ENCODE measurements around the gene VAV1. TPM values are rescaled to one million over a fixed set of nuclear protein-coding genes. Genes with fewer than 3 reads are reported as not detected.

The VAV1 gene
- total and polyA plus RNA-seq, 2 of the 13 experiments (the other 11 are each of a cell fraction or from before 2014, with no cell fraction given) = not detected

- TF ChIP-seq ZNF296 (CRISPR knock-in tag; conservative IDR thresholded peaks at IDR 0.05) (no peak), SP2 (CRISPR knock-in tag; IDR thresholded peaks at IDR 0.05) (no peak), MAFF (IDR thresholded peaks at IDR 0.05; ENCODE audit: low read depth, low read length) (peak; percentile 63), ATF6 (CRISPR knock-in tag; conservative IDR thresholded peaks at IDR 0.05) (no peak), ZBTB38 (CRISPR knock-in tag; IDR thresholded peaks at IDR 0.05) (peak; percentile 36; the same call in 1 of the 2 replicates), TCF7 (IDR thresholded peaks at IDR 0.05; ENCODE audit: low read depth) (no peak), CHD2 (IDR thresholded peaks at IDR 0.05; ENCODE audit: low read depth, low read length) (no peak), ZNF501 (CRISPR knock-in tag; IDR thresholded peaks at IDR 0.05) (0 out of 2 replicates have a peak, but pooled peaks have one; percentile 33), KMT2A (CRISPR knock-in tag; IDR thresholded peaks at IDR 0.05) (no peak), ATF7-NPFF (CRISPR knock-in tag; IDR thresholded peaks at IDR 0.05; ENCODE audit: low read depth) (no peak), THAP9 (CRISPR knock-in tag; IDR thresholded peaks at IDR 0.05; ENCODE audit: borderline replicate concordance) (no peak), ZHX1 (CRISPR knock-in tag; IDR thresholded peaks at IDR 0.05; ENCODE audit: low read depth) (no peak)
- TF ChIP-seq, protein P1, sequence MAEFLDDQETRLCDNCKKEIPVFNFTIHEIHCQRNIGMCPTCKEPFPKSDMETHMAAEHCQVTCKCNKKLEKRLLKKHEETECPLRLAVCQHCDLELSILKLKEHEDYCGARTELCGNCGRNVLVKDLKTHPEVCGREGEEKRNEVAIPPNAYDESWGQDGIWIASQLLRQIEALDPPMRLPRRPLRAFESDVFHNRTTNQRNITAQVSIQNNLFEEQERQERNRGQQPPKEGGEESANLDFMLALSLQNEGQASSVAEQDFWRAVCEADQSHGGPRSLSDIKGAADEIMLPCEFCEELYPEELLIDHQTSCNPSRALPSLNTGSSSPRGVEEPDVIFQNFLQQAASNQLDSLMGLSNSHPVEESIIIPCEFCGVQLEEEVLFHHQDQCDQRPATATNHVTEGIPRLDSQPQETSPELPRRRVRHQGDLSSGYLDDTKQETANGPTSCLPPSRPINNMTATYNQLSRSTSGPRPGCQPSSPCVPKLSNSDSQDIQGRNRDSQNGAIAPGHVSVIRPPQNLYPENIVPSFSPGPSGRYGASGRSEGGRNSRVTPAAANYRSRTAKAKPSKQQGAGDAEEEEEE (CRISPR knock-in tag; IDR thresholded peaks at IDR 0.05; ENCODE audit: borderline replicate concordance) = no peak
- TF ChIP-seq, protein P2, sequence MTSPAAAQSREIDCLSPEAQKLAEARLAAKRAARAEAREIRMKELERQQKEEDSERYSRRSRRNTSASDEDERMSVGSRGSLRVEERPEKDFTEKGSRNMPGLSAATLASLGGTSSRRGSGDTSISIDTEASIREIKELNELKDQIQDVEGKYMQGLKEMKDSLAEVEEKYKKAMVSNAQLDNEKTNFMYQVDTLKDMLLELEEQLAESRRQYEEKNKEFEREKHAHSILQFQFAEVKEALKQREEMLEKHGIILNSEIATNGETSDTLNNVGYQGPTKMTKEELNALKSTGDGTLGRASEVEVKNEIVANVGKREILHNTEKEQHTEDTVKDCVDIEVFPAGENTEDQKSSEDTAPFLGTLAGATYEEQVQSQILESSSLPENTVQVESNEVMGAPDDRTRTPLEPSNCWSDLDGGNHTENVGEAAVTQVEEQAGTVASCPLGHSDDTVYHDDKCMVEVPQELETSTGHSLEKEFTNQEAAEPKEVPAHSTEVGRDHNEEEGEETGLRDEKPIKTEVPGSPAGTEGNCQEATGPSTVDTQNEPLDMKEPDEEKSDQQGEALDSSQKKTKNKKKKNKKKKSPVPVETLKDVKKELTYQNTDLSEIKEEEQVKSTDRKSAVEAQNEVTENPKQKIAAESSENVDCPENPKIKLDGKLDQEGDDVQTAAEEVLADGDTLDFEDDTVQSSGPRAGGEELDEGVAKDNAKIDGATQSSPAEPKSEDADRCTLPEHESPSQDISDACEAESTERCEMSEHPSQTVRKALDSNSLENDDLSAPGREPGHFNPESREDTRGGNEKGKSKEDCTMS (CRISPR knock-in tag; conservative IDR thresholded peaks at IDR 0.05) = no peak
These were observed 46.8 kb upstream of the VAV1 start (continued) for GRCh38 chr19:6725513-6726231.
